Astrocyte (in vitro differentiated cells and primary cell): ENCODE results near the gene TEN1.

Experiments
- EZH2 ChIP-seq: IDR thresholded peaks from 2 replicates; pipeline ENCODE4 v1.6.1; 2012; ENCODE audit warnings: mild to moderate bottlenecking, low read length, inconsistent platforms; ENCODE audit not compliant: insufficient read depth
- TF ChIP-seq, protein P1 (sequence below): IDR thresholded peaks from 2 replicates; pipeline ENCODE4 v1.5.1; 2011; ENCODE audit warnings: low read depth, mild to moderate bottlenecking, inconsistent platforms, low read length, moderate library complexity; ENCODE audit not compliant: insufficient read depth

DNA sequence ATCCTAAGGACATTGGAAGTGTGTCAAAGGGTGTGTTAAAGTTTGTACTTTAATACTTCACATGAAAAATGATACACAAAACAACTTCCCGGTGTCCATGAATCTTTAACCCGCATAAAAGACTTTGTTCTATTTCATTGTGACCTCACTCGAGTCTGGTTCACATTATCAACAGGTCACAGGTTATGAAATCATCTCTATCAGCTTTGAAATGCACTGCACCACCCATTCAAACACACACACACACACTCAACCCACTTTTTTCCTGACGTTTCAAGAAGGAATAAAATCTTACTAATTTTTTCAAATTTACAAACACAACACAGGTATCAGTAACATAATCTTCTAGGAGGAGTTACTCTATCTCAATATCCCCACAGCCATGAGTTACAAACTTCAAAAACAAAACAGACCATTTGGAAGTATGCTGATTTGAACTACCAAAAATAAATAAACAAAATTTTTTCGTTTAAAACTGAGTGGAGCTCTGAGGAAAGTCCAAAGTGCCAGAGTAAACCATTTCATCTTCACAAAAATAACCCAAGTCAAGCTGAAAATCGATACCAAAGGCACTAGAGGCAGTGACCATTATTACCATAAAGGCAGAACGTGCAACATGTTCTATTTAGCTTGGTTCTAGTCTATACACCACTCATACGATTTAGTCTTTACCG lies 2.7 kb upstream of the TEN1 start:
- TF ChIP-seq, protein P1, sequence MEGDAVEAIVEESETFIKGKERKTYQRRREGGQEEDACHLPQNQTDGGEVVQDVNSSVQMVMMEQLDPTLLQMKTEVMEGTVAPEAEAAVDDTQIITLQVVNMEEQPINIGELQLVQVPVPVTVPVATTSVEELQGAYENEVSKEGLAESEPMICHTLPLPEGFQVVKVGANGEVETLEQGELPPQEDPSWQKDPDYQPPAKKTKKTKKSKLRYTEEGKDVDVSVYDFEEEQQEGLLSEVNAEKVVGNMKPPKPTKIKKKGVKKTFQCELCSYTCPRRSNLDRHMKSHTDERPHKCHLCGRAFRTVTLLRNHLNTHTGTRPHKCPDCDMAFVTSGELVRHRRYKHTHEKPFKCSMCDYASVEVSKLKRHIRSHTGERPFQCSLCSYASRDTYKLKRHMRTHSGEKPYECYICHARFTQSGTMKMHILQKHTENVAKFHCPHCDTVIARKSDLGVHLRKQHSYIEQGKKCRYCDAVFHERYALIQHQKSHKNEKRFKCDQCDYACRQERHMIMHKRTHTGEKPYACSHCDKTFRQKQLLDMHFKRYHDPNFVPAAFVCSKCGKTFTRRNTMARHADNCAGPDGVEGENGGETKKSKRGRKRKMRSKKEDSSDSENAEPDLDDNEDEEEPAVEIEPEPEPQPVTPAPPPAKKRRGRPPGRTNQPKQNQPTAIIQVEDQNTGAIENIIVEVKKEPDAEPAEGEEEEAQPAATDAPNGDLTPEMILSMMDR, result no peak
- TF ChIP-seq EZH2, result no peak
